Mesendoderm (in vitro differentiated cells): ENCODE measurements around the gene LMF1.

Source experiments
- DNase-seq: peaks from one replicate; pipeline ENCODE4 v3.0.0; 2013
- H2AK5ac ChIP-seq: 2 replicates; pipeline ENCODE4 v1.6.1; 2013; ENCODE audit warnings: low read length, inconsistent platforms
- H2BK120ac ChIP-seq: 2 replicates; pipeline ENCODE4 v1.6.1; 2013; ENCODE audit warnings: low read depth, mild to moderate bottlenecking, low read length, moderate library complexity, mixed read lengths
- H2BK15ac ChIP-seq: replicated peaks from 2 replicates; pipeline ENCODE4 v1.6.1; 2013; ENCODE audit warnings: low read depth, mild to moderate bottlenecking, moderate library complexity
- H2BK5ac ChIP-seq: 2 replicates; pipeline ENCODE4 v1.6.1; 2013; ENCODE audit warnings: low read length, inconsistent platforms
- H3K18ac ChIP-seq: 2 replicates; pipeline ENCODE4 v1.6.1; 2013; ENCODE audit warnings: mild to moderate bottlenecking, low read length, mixed read lengths
- H3K23ac ChIP-seq: one replicate; pipeline ENCODE4 v1.6.1; 2013; ENCODE audit warnings: low read length
- H3K27ac ChIP-seq: 2 replicates; pipeline ENCODE4 v1.5.1; 2013; ENCODE audit warnings: low read depth, mild to moderate bottlenecking, inconsistent platforms, low read length, moderate library complexity
- H3K27me3 ChIP-seq: 2 replicates; pipeline ENCODE4 v1.6.1; 2013; ENCODE audit warnings: low read length, control low read depth, mild to moderate bottlenecking, inconsistent platforms; ENCODE audit not compliant: insufficient read depth, poor library complexity
- H3K36me3 ChIP-seq: 2 replicates; pipeline ENCODE4 v1.6.1; 2013; ENCODE audit warnings: low read length, inconsistent platforms; ENCODE audit not compliant: control insufficient read depth, insufficient read depth
- H3K4ac ChIP-seq: one replicate; pipeline ENCODE4 v1.6.1; 2013; ENCODE audit warnings: low read depth, mild to moderate bottlenecking, low read length, moderate library complexity
- H3K4me1 ChIP-seq: 2 replicates; pipeline ENCODE4 v1.6.1; 2013; ENCODE audit warnings: low read depth, low read length, inconsistent platforms; ENCODE audit not compliant: control insufficient read depth
- H3K4me2 ChIP-seq: 2 replicates; pipeline ENCODE4 v1.6.1; 2013; ENCODE audit warnings: low read length
- H3K4me3 ChIP-seq: 2 replicates; pipeline ENCODE4 v1.5.1; 2013; ENCODE audit warnings: mild to moderate bottlenecking, low read length
- H3K56ac ChIP-seq: one replicate; pipeline ENCODE4 v1.6.1; 2013; ENCODE audit warnings: low read length
- H3K79me1 ChIP-seq: 2 replicates; pipeline ENCODE4 v1.6.1; 2013; ENCODE audit warnings: low read length, inconsistent platforms
- H3K79me2 ChIP-seq: 2 replicates; pipeline ENCODE4 v1.6.1; 2013; ENCODE audit warnings: mild to moderate bottlenecking, low read length; ENCODE audit not compliant: control insufficient read depth, insufficient read depth
- H3K9ac ChIP-seq: 2 replicates; pipeline ENCODE4 v1.6.1; 2013; ENCODE audit warnings: low read length, inconsistent platforms
- H4K5ac ChIP-seq: one replicate; pipeline ENCODE4 v1.6.1; 2013; ENCODE audit warnings: low read length
- H4K8ac ChIP-seq: one replicate; pipeline ENCODE4 v1.6.1; 2013; ENCODE audit warnings: low read depth, mild to moderate bottlenecking, control low read depth, low read length, moderate library complexity
- WGBS: extraction: QIAGEN DNeasy Blood & Tissue Kit; methylation state at CpG from one replicate; pipeline ENCODE4 v1.1.7; 2013; ENCODE audit warnings: low lambda C conversion rate, missing lambda C conversion rate; ENCODE audit not compliant: insufficient coverage; ENCODE audit errors: extremely low coverage; 5-methylcytosine and 5-hydroxymethylcytosine counted together

LMF1 gene

DNA sequence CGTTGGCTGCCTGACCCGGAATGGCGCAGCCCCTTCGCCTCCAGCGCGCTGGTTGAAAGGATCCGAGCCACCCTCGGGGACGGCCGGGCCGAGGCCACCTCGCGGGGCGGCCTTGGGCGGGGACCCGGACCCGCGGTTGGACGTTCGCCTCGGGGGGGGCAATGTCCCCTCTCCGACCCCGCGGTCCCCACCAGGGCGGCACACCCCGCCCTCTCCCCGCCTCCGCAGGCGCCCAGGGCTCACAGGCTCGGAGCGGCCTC lies 9.7 kb upstream of the LMF1 start:
- no peak overlapping the region for H2AK5ac ChIP-seq
- H4K5ac ChIP-seq, result no peak overlapping the region
- WGBS, result no CpG with 5 or more reads among the region's 31 CpGs
- H3K4me1 ChIP-seq, result no peaks in the 10 kb centered on the region
- H2BK15ac ChIP-seq, result no peak overlapping the region
- H3K79me2 ChIP-seq, result no peaks in the 10 kb centered on the region
- H3K79me1 ChIP-seq, result no peaks in the 10 kb centered on the region
- peak overlapping the region; percentile 38 for H3K4me2 ChIP-seq
- no peak overlapping the region for H2BK120ac ChIP-seq
- peak overlapping the region; percentile 48 for H3K9ac ChIP-seq
- H4K8ac ChIP-seq, result no peak overlapping the region
- no peak overlapping the region for H3K23ac ChIP-seq
- no peak overlapping the region for H2BK5ac ChIP-seq
- peak overlapping the region; percentile 64 for H3K56ac ChIP-seq
- no peaks in the 10 kb centered on the region for H3K36me3 ChIP-seq
- DNase-seq, result no peak
- H3K18ac ChIP-seq, result no peak overlapping the region
- peaks cover 17% of the 10 kb centered on the region for H3K27me3 ChIP-seq
- no peak overlapping the region for H3K27ac ChIP-seq
- H3K4ac ChIP-seq, result no peak overlapping the region
- H3K4me3 ChIP-seq, result no peak overlapping the region

DNA sequence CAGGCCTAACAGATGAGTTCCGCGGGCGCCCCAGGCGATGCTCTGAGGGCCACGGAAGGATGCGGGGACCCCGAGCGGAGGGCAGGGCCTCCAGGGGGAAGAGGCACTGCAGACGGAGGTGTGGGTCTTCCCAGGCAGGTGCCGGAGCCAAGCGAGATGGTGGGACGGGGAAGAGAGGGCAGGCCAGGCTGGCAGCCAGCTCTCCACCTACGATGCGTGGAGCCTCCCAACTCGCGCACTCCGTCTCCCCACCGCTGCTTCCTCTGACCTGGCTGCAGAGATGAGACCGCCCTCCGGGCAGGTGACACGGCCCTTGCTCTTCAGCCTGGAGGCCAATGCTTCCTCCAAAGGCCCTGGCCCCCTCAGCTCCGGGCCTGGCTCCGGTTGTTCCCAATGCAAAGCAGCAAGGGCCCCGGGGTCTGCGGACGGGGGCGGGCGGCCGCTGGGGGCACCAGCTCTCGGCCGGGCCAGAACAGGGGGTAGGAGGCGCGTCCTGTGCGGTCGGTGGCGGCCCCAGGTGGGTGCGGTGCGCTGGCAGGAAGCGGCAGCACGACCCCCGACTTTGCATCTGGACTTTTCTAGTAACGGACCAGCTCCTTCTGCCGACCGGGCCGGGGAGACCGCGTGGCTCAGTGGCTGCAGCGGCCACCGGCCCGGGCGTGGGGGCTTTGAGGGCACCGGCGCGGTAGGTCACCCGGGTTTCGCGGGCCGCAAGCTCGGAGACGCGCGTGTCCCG lies 9.2 kb upstream of the LMF1 start:
- no CpG with 5 or more reads among the region's 63 CpGs for WGBS
- Histone ChIP-seq H3K18ac (no peak overlapping the region), H3K4me1 (no peaks in the 10 kb centered on the region), H3K27ac (no peak overlapping the region), H2BK15ac (no peak overlapping the region), H3K56ac (peak overlapping the region; percentile 64), H2BK5ac (no peak overlapping the region), H3K4ac (no peak overlapping the region), H3K79me2 (no peaks in the 10 kb centered on the region), H3K4me3 (no peak overlapping the region), H3K36me3 (no peaks in the 10 kb centered on the region), H2AK5ac (no peak overlapping the region), H3K27me3 (peaks cover 17% of the 10 kb centered on the region), H4K5ac (no peak overlapping the region), H3K9ac (peak overlapping the region; percentile 48), H3K23ac (no peak overlapping the region), H3K4me2 (peak overlapping the region; percentile 38), H4K8ac (no peak overlapping the region), H2BK120ac (no peak overlapping the region), H3K79me1 (no peaks in the 10 kb centered on the region)
- DNase-seq, result peak; percentile 42

DNA sequence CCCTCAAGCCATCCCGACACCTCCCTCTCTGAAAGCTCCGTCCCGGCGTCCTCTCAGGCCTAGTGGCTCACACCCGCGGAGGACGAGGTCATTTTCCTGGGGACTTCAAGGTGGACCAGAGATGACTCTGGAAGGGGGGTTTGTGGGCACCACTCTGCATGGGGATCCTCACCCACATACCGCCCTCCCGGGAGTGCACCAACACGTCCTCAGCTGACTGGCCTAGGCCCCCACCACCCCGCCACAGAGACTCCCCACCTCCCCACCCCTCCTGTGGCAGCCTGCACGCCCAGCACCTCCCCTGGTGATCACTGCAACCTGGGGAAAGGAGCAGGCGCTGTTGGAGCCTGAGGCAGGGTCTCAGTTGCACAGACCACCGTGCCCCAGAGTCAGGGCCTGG lies 8.4 kb upstream of the LMF1 start:
- Histone ChIP-seq H3K27me3 (peaks cover 17% of the 10 kb centered on the region), H3K36me3 (no peaks in the 10 kb centered on the region)

DNA sequence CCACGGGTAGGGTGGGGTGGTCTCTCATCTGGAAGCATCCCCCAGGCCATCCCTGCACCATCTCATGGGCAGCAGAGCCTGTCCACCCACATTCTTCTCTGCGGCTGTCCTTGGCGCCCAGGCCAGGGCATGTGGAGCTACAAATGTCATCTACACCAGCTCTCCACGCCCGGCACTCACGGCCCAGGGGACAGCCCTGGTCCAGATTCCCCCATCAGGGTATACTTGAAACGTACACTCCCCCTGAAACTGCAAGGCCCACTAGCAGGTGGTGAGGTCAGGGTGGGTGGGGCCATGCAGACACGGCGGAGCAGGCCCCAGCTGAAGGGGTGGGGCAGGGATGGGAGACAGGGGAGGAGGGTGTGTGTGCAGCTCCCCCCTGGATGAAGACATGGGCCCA lies 7.6 kb upstream of the LMF1 start:
- H4K5ac ChIP-seq, result no peak overlapping the region
- H3K79me1 ChIP-seq, result no peaks in the 10 kb centered on the region
- H4K8ac ChIP-seq, result no peak overlapping the region
- H3K27ac ChIP-seq, result no peak overlapping the region
- no peaks in the 10 kb centered on the region for H3K79me2 ChIP-seq
- peaks cover 17% of the 10 kb centered on the region for H3K27me3 ChIP-seq
- no peak overlapping the region for H2BK15ac ChIP-seq
- no peak overlapping the region for H2AK5ac ChIP-seq
- DNase-seq, result no peak
- no peak overlapping the region for H3K4me2 ChIP-seq
- WGBS, result no CpG with 5 or more reads among the region's 9 CpGs
- H3K4ac ChIP-seq, result no peak overlapping the region
- no peaks in the 10 kb centered on the region for H3K36me3 ChIP-seq
- H2BK5ac ChIP-seq, result no peak overlapping the region
- H3K9ac ChIP-seq, result no peak overlapping the region
- H3K4me3 ChIP-seq, result no peak overlapping the region
- H3K18ac ChIP-seq, result no peak overlapping the region
- no peak overlapping the region for H2BK120ac ChIP-seq
- H3K56ac ChIP-seq, result no peak overlapping the region
- H3K4me1 ChIP-seq, result no peaks in the 10 kb centered on the region
- no peak overlapping the region for H3K23ac ChIP-seq

More for the DNA sequence above, 8.4 kb upstream of the LMF1 start:
- Histone ChIP-seq H3K4me2 (no peak overlapping the region), H2BK15ac (no peak overlapping the region), H4K8ac (no peak overlapping the region), H3K4ac (no peak overlapping the region), H3K79me1 (no peaks in the 10 kb centered on the region), H3K4me1 (no peaks in the 10 kb centered on the region), H3K27ac (no peak overlapping the region), H3K18ac (no peak overlapping the region), H2AK5ac (no peak overlapping the region), H3K4me3 (no peak overlapping the region), H3K79me2 (no peaks in the 10 kb centered on the region), H2BK120ac (no peak overlapping the region), H3K9ac (no peak overlapping the region), H3K23ac (no peak overlapping the region), H3K56ac (no peak overlapping the region), H2BK5ac (no peak overlapping the region), H4K5ac (no peak overlapping the region)
- no CpG with 5 or more reads among the region's 14 CpGs for WGBS
- DNase-seq, result no peak

DNA sequence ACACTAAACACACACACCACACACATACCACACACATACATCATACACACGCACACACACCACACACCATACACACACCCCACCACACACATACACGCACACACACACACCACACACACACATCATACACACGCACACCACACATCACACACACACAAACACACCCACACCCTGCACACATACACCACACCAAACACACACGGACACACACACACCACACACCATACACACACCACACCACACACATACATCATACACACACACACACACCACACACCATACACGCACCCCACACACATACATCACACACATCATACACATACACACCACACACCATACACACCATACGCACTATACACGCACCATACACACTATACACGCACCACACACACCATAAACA lies 7.1 kb upstream of the LMF1 start:
- H2BK5ac ChIP-seq, result no peak overlapping the region
- H3K4me1 ChIP-seq, result no peaks in the 10 kb centered on the region
- no peaks in the 10 kb centered on the region for H3K36me3 ChIP-seq
- no peak overlapping the region for H3K4me2 ChIP-seq
- no peak overlapping the region for H3K9ac ChIP-seq
- no peak overlapping the region for H4K5ac ChIP-seq
- no peak overlapping the region for H2BK120ac ChIP-seq
- no peak overlapping the region for H2AK5ac ChIP-seq
- H2BK15ac ChIP-seq, result no peak overlapping the region
- no peak overlapping the region for H3K23ac ChIP-seq
- no peak overlapping the region for H3K27ac ChIP-seq
- H3K56ac ChIP-seq, result no peak overlapping the region
- no peak overlapping the region for H3K18ac ChIP-seq
- no peaks in the 10 kb centered on the region for H3K79me2 ChIP-seq
- H3K27me3 ChIP-seq, result peaks cover 15% of the 10 kb centered on the region
- H4K8ac ChIP-seq, result no peak overlapping the region
- no peaks in the 10 kb centered on the region for H3K79me1 ChIP-seq
- no peak for DNase-seq
- WGBS, result 57% methylated on average over 7 of the region's 8 CpGs
- no peak overlapping the region for H3K4me3 ChIP-seq
- no peak overlapping the region for H3K4ac ChIP-seq

DNA sequence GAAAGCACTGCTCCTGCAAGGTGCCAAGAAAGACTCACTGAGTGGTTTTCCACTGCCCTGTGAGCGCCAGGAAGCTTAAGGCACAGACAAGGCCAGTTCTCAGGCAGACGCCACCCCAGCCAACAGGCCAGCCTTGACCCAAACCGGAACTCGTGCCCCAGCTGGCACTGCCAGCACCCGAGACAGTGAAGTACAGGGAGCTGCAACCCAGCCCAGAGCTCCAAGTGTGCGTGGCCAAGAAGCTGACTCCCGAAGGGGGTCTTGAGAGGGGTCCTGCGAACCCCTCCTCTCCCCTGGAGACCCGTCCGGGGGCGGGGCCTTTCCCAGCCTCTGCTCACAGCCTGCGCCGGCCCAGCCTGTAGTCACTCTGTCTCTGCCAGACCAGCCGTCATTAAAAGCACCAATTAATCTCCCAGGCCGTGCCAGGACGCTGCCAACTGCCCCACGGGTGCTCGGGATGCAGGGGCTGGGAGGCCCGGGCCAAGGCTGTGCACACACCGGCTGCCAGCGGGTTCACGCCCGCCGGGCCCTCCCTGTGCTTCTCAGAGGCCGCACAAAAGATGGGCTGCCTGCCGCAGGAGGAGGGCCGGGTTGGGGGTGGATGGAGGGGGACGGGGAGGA lies 6.4 kb upstream of the LMF1 start:
- Histone ChIP-seq H3K9ac (no peak overlapping the region), H2BK5ac (no peak overlapping the region), H3K18ac (no peak overlapping the region), H3K4me1 (no peaks in the 10 kb centered on the region), H4K8ac (no peak overlapping the region), H4K5ac (no peak overlapping the region), H2AK5ac (no peak overlapping the region), H3K79me1 (no peaks in the 10 kb centered on the region), H3K4me2 (no peak overlapping the region), H3K4ac (no peak overlapping the region), H3K27ac (no peak overlapping the region), H3K79me2 (no peaks in the 10 kb centered on the region), H2BK15ac (no peak overlapping the region), H3K23ac (no peak overlapping the region), H3K4me3 (no peak overlapping the region), H2BK120ac (no peak overlapping the region), H3K56ac (no peak overlapping the region), H3K27me3 (peaks cover 8% of the 10 kb centered on the region), H3K36me3 (no peaks in the 10 kb centered on the region)
- DNase-seq, result no peak
- WGBS, result no CpG with 5 or more reads among the region's 28 CpGs
